Duodenal mucosa (tissue), 2 donors: ENCODE results near the gene CYTH4.
"Not testable (repeated sequence)": the region's sequence is repeated elsewhere in the genome, so short reads cannot be mapped to it uniquely, and the experiment has no call there.

ENCODE experiments used
- H3K27ac ChIP-seq: one replicate; pipeline ENCODE4 v1.7.0; 2013; ENCODE audit warnings: low read depth, low read length
- H3K27me3 ChIP-seq, 2 donors: one replicate each; pipeline ENCODE4 v1.7.0; 2013; ENCODE audit warnings: low read length in 2 of 2, control low read depth in 1 of 2; ENCODE audit not compliant: insufficient read depth in 2 of 2, control insufficient read depth in 1 of 2
- H3K36me3 ChIP-seq, 2 donors: one replicate each; pipeline ENCODE4 v1.7.0; 2013; ENCODE audit warnings: low read length in 2 of 2, control low read depth in 1 of 2; ENCODE audit not compliant: insufficient read depth in 2 of 2, control insufficient read depth in 1 of 2
- H3K4me1 ChIP-seq, 2 donors: one replicate each; pipeline ENCODE4 v1.7.0; 2013; ENCODE audit warnings: low read length in 2 of 2, control low read depth in 1 of 2; ENCODE audit not compliant: insufficient read depth in 2 of 2, control insufficient read depth in 1 of 2
- H3K4me3 ChIP-seq, 2 donors: one replicate each; pipeline ENCODE4 v1.7.0; 2013; ENCODE audit warnings: low read length in 2 of 2, low read depth in 1 of 2
- H3K9ac ChIP-seq, 2 donors: one replicate each; pipeline ENCODE4 v1.7.0; 2013; ENCODE audit warnings: low read length in 2 of 2, low read depth in 1 of 2
- H3K9me3 ChIP-seq, 2 donors: one replicate each; pipeline ENCODE4 v1.7.0; 2013; ENCODE audit warnings: low read length in 2 of 2, control low read depth in 1 of 2; ENCODE audit not compliant: control insufficient read depth in 1 of 2

Gene CYTH4

DNA sequence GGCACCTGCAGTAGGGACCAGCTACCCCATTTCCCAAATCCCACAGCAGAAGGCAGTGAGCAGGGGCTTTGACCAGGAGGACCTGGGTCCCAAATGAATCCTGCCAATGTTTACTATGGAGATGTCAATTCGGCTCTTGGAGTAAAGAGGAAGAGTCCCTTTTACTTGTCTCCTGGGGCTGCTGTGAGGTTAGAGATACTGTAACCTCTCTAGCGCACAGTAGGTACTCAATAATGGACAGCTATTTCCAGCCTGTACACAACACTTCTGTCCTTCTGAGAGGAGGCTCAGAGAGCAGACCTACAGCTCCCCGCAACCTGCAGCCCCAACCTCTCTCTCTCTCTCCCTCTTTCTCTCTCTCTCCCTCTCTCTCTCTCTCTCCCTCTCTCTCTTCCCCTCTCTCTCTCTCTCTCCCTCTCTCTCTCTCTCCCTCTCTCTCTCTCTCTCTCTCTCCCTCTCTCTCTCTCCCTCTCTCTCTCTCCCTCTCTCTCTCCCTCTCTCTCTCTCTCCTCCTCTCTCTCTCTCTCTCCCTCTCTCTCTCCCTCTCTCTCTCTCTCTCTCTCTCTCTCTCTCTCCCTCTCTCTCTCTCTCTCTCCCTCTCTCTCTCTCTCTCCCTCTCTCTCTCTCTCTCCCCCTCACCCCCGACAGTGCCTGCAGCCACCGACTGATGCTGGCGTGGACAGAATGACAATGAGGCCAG lies 46.4 kb downstream of the CYTH4 start:
- H3K4me1 ChIP-seq: peaks cover 42 to 48% of the 10 kb centered on the region in 2 donors
- not testable (repeated sequence) for H3K36me3 ChIP-seq, H3K4me3 ChIP-seq, H3K9me3 ChIP-seq, H3K9ac ChIP-seq, H3K27ac ChIP-seq
- peaks cover 22 to 23% of the 10 kb centered on the region in 2 donors for H3K27me3 ChIP-seq

DNA sequence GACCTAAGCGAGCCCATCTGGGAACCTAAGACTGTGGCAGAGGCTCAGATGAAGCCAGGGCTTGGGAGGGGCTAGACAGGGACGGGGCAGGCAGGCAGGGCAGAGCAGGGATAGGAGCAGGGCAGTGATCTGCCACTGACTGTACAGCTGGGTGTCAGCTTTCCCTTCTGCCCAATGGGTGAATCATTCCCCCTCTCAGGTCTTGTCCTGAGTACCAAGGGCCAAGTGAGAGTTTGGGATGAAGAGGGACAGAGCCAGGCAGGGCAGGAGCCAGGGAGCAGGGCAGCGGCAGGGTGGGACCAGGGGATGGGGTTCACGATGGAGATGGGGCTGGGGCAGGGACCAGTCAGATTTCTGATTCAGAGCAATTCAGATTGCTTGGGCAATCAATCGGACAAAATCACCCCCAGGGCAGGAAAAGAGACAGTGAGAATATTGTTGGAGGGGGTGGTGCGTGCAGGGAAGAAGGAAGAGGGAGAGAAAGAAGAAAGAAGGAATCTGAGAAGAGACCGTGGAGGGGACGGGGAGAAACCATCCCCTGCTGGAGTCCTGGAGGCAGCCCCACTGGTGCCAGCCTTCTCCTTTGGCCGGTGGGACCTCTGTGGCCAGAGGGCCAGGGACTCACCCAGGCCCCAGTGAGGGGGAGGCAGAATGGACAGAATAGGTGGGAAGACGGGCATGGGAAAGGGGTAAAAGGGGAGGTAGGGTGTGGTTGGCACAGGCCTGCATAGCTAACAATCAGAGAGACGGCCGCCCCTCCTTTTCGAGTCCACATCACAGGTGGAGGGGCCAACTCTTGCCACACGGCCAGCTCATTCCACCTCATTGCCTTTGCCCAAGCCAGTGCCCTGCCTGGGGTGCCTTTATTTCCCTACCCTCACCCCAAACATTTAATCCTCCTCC lies 47.2 kb downstream of the CYTH4 start:
- no peak overlapping the region for H3K27ac ChIP-seq
- no peaks in the 10 kb centered on the region for H3K9me3 ChIP-seq
- no peaks in the 10 kb centered on the region for H3K36me3 ChIP-seq
- H3K27me3 ChIP-seq: peaks cover 25 to 26% of the 10 kb centered on the region in 2 donors
- H3K9ac ChIP-seq: no peak overlapping the region
- H3K4me3 ChIP-seq: no peak overlapping the region
- H3K4me1 ChIP-seq: peaks cover 34 to 43% of the 10 kb centered on the region in 2 donors

DNA sequence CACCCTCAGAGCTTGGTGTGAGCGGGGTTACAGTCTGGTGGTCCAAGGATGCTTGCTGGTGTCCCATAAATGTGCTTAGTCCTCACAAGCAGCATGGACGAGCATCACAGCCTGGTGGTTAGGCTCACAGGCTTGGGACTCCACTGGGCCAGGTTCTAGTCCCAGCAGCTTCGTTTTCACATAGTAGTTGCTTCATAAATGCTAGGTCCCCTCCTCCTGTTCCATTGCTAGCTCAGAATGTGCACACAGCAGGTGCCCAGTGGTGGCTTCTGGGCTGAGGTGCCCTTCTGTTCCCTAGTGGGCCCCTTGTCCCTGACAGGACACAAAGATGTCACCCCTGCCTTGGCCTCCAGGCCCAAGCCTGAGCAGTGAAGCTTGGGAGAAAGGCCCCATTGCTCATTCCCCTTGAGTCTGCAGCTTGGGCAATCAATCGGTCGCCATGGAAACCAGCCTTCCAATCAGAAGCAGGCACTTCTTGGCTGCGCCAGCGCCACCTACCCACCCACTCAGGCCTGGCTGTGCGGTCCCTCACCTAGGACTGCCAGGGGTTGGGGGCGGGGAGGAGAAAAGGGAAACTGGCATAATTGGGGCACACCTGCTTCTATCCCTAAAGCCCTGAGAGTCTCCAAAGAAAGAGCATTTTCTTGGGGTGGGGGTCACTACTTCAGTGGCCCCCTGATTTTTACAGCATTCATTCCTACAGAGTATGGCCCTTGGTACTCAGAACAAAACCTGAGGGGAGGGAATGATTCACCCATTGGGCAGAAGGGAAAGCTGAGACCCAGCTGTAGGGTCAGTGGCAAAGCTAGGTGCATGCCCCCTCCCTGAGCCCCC lies 48.1 kb downstream of the CYTH4 start:
- peaks cover 29 to 33% of the 10 kb centered on the region in 2 donors for H3K27me3 ChIP-seq
- no peaks in the 10 kb centered on the region for H3K9me3 ChIP-seq
- no peak overlapping the region for H3K4me3 ChIP-seq
- H3K9ac ChIP-seq: no peak overlapping the region
- no peaks in the 10 kb centered on the region for H3K36me3 ChIP-seq
- H3K4me1 ChIP-seq: peaks cover 36 to 39% of the 10 kb centered on the region in 2 donors
- H3K27ac ChIP-seq: no peak overlapping the region

DNA sequence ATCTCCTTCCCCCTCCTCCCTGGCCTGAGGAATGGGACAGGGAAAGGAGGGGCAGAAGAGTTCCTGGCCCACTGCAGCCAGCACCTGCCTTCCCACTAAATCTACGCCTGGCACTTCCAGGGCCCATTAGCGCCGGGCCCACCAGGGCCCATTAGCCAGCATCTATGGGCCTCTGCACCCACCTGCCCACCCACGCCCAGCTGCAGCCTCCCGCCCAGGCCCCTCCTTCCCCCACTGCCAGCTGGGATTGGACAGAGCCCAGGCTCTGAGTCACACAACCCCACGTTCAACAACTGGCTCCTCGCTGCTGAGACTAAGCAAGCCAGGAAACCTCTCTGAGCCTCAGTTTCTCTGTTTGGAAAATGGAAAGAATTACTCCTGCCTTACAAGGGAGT lies 48.7 kb downstream of the CYTH4 start:
- H3K4me1 ChIP-seq: peaks cover 38 to 41% of the 10 kb centered on the region in 2 donors

DNA sequence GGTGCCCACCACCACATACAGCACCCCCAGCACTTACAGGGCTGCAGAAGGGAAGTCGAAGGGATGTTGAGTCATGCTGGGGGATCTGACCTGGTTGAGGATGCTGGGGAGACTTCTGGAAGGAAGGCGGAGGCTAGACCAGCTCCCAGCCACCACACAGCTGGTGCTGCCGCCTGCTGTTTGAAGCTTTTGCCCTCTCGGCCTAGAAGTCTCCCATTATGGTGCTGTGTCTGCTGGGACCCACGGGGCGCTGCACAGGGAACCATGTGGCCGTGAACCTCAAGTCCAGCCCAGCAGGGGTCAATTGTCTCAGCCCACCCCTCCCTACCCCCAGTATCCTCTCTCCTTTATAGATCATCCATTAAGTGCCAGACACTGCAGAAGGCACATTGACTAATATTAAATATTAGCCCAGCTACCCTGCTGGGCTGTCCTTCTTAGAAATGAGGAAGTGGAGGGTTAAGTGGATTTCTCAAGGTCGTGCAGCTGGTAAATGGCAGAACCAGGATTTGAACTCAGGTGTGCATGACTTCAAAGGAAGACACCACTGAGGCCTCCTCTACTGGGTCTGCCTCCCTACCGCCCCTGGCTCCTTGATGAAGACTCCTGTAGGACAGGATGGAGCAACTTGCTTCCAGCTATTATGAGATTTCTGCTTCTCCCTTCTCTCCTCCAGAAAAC lies 49.7 kb downstream of the CYTH4 start:
- H3K9ac ChIP-seq: no peak overlapping the region
- no peak overlapping the region for H3K27ac ChIP-seq
- no peak overlapping the region for H3K4me3 ChIP-seq
- peaks cover 28 to 37% of the 10 kb centered on the region in 2 donors for H3K27me3 ChIP-seq
- H3K36me3 ChIP-seq: no peaks in the 10 kb centered on the region
- H3K9me3 ChIP-seq: no peaks in the 10 kb centered on the region
- H3K4me1 ChIP-seq: peaks cover 39 to 43% of the 10 kb centered on the region in 2 donors

More for the DNA sequence above, 48.7 kb downstream of the CYTH4 start:
- H3K36me3 ChIP-seq: no peaks in the 10 kb centered on the region
- H3K27ac ChIP-seq: no peak overlapping the region
- H3K9me3 ChIP-seq: no peaks in the 10 kb centered on the region
- H3K4me3 ChIP-seq: no peak overlapping the region
- H3K27me3 ChIP-seq: peaks cover 28 to 37% of the 10 kb centered on the region in 2 donors
- H3K9ac ChIP-seq: no peak overlapping the region

DNA sequence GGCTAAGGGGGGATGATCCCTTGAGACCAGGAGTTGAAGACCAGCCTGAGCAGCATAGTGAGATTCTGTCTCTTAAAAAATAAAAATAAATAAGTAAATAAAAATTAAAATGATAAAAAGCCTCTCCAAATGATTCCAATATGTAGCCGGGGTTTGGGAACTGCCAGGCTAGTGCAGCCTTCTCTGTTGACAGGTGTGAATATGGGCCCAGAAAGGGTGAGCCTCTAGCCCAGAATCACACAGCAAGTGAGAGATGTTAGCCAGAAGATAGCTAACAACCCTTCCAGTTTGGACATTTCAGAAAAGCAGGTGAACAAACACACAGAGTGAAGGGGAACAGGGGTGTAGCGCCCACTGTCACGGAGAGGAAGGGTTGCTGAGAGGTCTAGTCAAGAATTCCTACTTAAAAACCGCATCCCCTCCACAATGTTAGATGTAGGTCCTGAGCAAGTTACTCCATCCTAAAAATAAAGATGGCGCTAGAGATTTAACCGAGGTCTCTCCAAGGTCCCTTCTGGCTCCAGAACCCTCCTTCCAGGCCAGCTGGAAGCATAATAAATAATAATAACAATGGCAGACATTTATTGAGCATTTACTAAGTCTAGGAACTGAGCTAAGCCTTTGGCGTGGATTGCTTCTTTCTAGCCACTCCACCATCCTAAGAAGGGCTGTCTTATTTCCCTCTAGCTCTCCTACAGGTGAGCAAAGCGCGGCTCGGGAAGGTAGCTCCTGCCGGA lies 51.6 kb downstream of the CYTH4 start:
- H3K4me3 ChIP-seq: no peak overlapping the region
- H3K9me3 ChIP-seq: no peaks in the 10 kb centered on the region
- H3K27ac ChIP-seq: no peak overlapping the region
- H3K36me3 ChIP-seq: no peaks in the 10 kb centered on the region
- no peak overlapping the region for H3K9ac ChIP-seq
- peaks cover 28 to 34% of the 10 kb centered on the region in 2 donors for H3K27me3 ChIP-seq
- peaks cover 47 to 51% of the 10 kb centered on the region in 2 donors for H3K4me1 ChIP-seq

DNA sequence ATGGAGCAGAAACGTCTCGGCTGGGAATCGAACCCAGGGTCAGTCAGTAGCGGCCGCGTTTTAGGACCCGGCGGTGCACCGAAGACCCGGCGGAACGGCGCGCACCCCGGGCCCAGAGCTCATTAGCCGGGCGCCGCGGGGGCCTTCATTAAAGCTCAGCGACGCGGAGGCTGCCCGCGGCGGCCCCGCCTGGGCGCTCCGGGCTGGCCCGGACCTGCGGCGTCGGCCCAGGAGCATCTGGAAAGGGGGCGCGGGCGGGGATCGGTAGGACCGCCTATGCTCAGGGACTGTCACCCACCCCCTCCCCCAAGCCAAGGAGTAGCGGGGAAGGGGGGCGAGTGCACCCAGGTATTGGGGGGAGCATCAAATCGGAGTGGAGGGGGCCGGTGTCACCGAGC lies 52.2 kb downstream of the CYTH4 start:
- H3K9me3 ChIP-seq: no peaks in the 10 kb centered on the region
- H3K36me3 ChIP-seq: no peaks in the 10 kb centered on the region
- H3K4me3 ChIP-seq: no peak overlapping the region
- H3K9ac ChIP-seq: no peak overlapping the region
- H3K27me3 ChIP-seq: peaks cover 28 to 34% of the 10 kb centered on the region in 2 donors
- peaks cover 51 to 55% of the 10 kb centered on the region in 2 donors for H3K4me1 ChIP-seq
- H3K27ac ChIP-seq: no peak overlapping the region

DNA sequence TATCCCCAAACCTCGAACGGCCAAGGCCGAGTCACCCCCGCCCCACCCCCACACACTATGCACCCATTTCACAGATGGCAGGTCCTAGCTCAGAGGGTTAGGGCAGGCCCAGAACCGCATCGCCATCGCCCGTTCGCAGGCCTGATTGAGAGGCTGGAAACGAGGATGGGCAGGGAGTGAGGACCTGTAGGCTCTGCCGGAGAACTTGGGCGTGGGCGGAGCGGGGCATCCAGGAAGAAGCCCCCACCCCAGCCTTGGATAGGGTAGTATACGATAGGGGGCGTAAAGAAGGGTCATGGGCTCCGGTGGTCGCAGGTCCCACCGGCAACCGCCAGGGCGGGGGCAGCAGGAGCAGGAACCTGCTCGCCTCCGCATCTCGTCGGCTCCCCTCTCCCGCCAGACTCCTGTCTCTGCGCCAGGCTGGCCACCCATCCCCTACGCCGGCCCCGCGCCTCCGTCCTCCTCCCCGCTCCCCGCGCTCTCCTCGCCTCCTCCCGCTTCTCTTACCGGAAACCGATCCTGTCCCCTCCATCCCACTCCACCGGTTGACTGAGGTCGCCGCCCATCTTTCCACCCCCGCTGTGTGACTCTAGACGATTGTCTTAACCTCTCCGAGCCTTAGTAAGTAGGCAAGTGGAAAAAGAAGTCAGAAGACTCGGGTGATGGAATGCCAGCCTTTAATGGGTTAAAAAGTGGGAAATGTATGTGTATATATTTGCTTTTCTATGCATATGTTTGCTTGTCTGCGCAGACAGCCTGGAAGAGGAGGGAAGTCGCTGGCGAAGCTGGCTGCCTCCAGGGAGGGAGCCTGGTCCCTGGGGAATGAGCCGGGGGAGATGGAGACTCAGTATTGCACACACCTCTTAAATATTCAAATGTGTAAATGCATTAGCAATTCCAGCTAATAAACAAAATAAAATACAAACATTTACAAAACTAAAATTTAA lies 52.8 kb downstream of the CYTH4 start:
- H3K27ac ChIP-seq: no peak overlapping the region
- H3K27me3 ChIP-seq: peaks cover 28 to 34% of the 10 kb centered on the region in 2 donors
- H3K4me1 ChIP-seq: peaks cover 51 to 52% of the 10 kb centered on the region in 2 donors
- H3K9me3 ChIP-seq: no peaks in the 10 kb centered on the region
- no peaks in the 10 kb centered on the region for H3K36me3 ChIP-seq
- H3K4me3 ChIP-seq: no peak overlapping the region
- no peak overlapping the region for H3K9ac ChIP-seq
